WTC11 (cell line): ENCODE measurements around the gene MAPKAP1. TPM values are rescaled to one million over a fixed set of nuclear protein-coding genes. Genes with fewer than 3 reads are reported as not detected.

ENCODE experiments used
- ATAC-seq: fragments of 200-7000 bp; cut with Tn5 transposase; 2 replicates; pipeline ENCODE4 v1.10.0; 2021; ENCODE audit warnings: mild to moderate bottlenecking, moderate library complexity
- CTCF ChIA-PET: fragments of 300-600 bp; sonication (Branson Sonifier 250); formaldehyde crosslinking; loops from one replicate; lab custom pipeline; 2021; ENCODE audit warnings: antibody characterized with exemption; lab: Charles Lee
- POLR2A ChIA-PET: fragments of 350-600 bp; sonication (Branson Sonifier 250); formaldehyde crosslinking; loops from one replicate; lab custom pipeline; 2021; ENCODE audit warnings: antibody characterized with exemption; lab: Charles Lee
- DNase-seq: peaks from one replicate; pipeline ENCODE4 v3.0.0; 2021; ENCODE audit warnings: low spot score
- H3K27ac Mint-ChIP-seq: 2 replicates; pipeline ENCODE4 v1.8.0; 2021; ENCODE audit warnings: mixed read lengths
- H3K27me3 Mint-ChIP-seq: 2 replicates; pipeline ENCODE4 v1.8.0; 2021; ENCODE audit warnings: low read depth, mild to moderate bottlenecking, moderate library complexity, mixed read lengths
- H3K36me3 Mint-ChIP-seq: 2 replicates; pipeline ENCODE4 v1.8.0; 2021; ENCODE audit warnings: mixed read lengths
- H3K4me1 Mint-ChIP-seq: 2 replicates; pipeline ENCODE4 v1.8.0; 2022; ENCODE audit warnings: mixed read lengths
- H3K4me3 Mint-ChIP-seq: 2 replicates; pipeline ENCODE4 v1.8.0; 2021; ENCODE audit warnings: mild to moderate bottlenecking, moderate library complexity, mixed read lengths
- H3K9me3 Mint-ChIP-seq: 2 replicates; pipeline ENCODE4 v1.8.0; 2021; ENCODE audit warnings: mixed read lengths
- ATF1 ChIP-seq: sonication (generic); formaldehyde crosslinking; IDR thresholded peaks from 2 replicates; pipeline ENCODE4 v1.8.1; 2023; ENCODE audit warnings: mild to moderate bottlenecking, moderate library complexity, missing genetic modification reagents
- ESRRA ChIP-seq: sonication (generic); formaldehyde crosslinking; IDR thresholded peaks from 2 replicates; pipeline ENCODE4 v1.8.1; 2022; ENCODE audit warnings: mild to moderate bottlenecking, missing genetic modification reagents, borderline replicate concordance
- FOXJ3 ChIP-seq: sonication (generic); formaldehyde crosslinking; IDR thresholded peaks from 2 replicates; pipeline ENCODE4 v1.9.0; 2021; ENCODE audit warnings: missing genetic modification reagents, mild to moderate bottlenecking, borderline replicate concordance
- GABPB1 ChIP-seq: sonication (generic); formaldehyde crosslinking; IDR thresholded peaks from 2 replicates; pipeline ENCODE4 v1.8.1; 2023; ENCODE audit warnings: mild to moderate bottlenecking, missing genetic modification reagents
- GTF2I ChIP-seq: fragments of 250-450 bp; sonication (Bioruptor Pico); conservative IDR thresholded peaks from 2 replicates; pipeline ENCODE4 v1.4.0; 2021; ENCODE audit warnings: mild to moderate bottlenecking
- MYBL2 ChIP-seq: sonication (generic); formaldehyde crosslinking; IDR thresholded peaks from 2 replicates; pipeline ENCODE4 v1.8.1; 2023; ENCODE audit warnings: mild to moderate bottlenecking, moderate library complexity, missing genetic modification reagents
- NFE2L1 ChIP-seq: sonication (generic); formaldehyde crosslinking; IDR thresholded peaks from 2 replicates; pipeline ENCODE4 v1.8.1; 2023; ENCODE audit warnings: missing genetic modification reagents
- NR3C1 ChIP-seq: sonication (generic); formaldehyde crosslinking; conservative IDR thresholded peaks from 2 replicates; pipeline ENCODE4 v1.8.1; 2023; ENCODE audit warnings: low read depth, mild to moderate bottlenecking, missing genetic modification reagents
- RELA ChIP-seq: sonication (generic); formaldehyde crosslinking; IDR thresholded peaks from 2 replicates; pipeline ENCODE4 v1.8.1; 2022; ENCODE audit warnings: missing genetic modification reagents, mild to moderate bottlenecking, borderline replicate concordance
- SP1 ChIP-seq: sonication (generic); formaldehyde crosslinking; conservative IDR thresholded peaks from 2 replicates; pipeline ENCODE4 v1.8.1; 2022; ENCODE audit warnings: missing genetic modification reagents
- TP53 ChIP-seq: sonication (generic); formaldehyde crosslinking; IDR thresholded peaks from 2 replicates; pipeline ENCODE4 v1.8.1; 2023; ENCODE audit warnings: mild to moderate bottlenecking, missing genetic modification reagents
- ZNF232 ChIP-seq: sonication (generic); formaldehyde crosslinking; IDR thresholded peaks from 2 replicates; pipeline ENCODE4 v1.8.0; 2022; ENCODE audit warnings: mild to moderate bottlenecking, missing genetic modification reagents
- total RNA-seq: library from RNA; stranded (reverse); gene quantifications from 3 replicates; pipeline ENCODE4 v1.2.3, GENCODE V29; 2021
- TF ChIP-seq, protein P1 (sequence below): fragments of 250-450 bp; sonication (Bioruptor Pico); conservative IDR thresholded peaks from 2 replicates; pipeline ENCODE4 v1.9.0; 2021; ENCODE audit warnings: mild to moderate bottlenecking
- TF ChIP-seq, protein P2 (sequence below): sonication (generic); formaldehyde crosslinking; IDR thresholded peaks from 2 replicates; pipeline ENCODE4 v1.8.0; 2022; ENCODE audit warnings: mild to moderate bottlenecking, missing genetic modification reagents
- TF ChIP-seq, protein P3 (sequence below): fragments of 250-450 bp; sonication (Bioruptor Pico); IDR thresholded peaks from 2 replicates; pipeline ENCODE4 v1.9.0; 2021; ENCODE audit warnings: mild to moderate bottlenecking
- TF ChIP-seq, protein P4 (sequence below): sonication (generic); formaldehyde crosslinking; IDR thresholded peaks from 2 replicates; pipeline ENCODE4 v1.8.0; 2022; ENCODE audit warnings: missing genetic modification reagents
- TF ChIP-seq, protein P5 (sequence below): fragments of 250-450 bp; sonication (Bioruptor Pico); IDR thresholded peaks from 2 replicates; pipeline ENCODE4 v1.8.0; 2021; ENCODE audit warnings: mild to moderate bottlenecking
- TF ChIP-seq, protein P6 (sequence below): sonication (generic); formaldehyde crosslinking; IDR thresholded peaks from 2 replicates; pipeline ENCODE4 v1.8.0; 2022; ENCODE audit warnings: mild to moderate bottlenecking, missing genetic modification reagents

Gene MAPKAP1
- total RNA-seq, 1 experiment from 2014 or later: 111 TPM

DNA sequence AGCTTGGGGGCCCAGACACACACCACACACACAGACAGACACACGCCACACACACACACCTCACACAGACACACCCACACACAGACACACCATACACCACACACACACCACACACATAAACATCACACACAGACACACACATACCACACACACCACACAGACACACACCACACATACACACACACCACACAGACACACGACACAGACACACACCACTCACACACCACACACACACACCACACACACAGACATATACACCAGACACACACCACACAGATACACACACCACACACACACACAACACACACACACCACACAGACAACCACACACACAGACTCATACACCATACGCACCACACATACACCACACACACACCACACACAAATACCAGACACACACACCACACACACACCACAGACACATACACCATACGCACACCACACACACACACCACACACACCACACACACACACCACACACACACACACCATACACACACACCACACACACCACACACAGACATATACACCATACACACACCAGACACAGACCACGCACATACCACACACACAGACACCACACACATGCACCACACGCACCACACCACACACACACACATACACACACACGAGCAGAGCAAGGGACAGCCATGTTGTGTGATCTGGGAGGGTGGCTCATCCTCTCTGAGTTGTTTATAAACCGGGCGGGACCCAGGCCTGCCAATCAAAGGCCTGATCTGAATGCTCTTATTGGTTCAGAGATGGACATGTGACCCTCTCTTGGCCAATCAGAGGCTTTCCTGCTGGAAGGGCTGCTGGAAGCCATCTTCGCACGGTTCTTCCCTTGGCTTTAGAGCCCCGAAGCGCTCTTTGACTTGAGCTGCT, 297.1 kb downstream of the MAPKAP1 start (continued):
- TF ChIP-seq, protein P1, sequence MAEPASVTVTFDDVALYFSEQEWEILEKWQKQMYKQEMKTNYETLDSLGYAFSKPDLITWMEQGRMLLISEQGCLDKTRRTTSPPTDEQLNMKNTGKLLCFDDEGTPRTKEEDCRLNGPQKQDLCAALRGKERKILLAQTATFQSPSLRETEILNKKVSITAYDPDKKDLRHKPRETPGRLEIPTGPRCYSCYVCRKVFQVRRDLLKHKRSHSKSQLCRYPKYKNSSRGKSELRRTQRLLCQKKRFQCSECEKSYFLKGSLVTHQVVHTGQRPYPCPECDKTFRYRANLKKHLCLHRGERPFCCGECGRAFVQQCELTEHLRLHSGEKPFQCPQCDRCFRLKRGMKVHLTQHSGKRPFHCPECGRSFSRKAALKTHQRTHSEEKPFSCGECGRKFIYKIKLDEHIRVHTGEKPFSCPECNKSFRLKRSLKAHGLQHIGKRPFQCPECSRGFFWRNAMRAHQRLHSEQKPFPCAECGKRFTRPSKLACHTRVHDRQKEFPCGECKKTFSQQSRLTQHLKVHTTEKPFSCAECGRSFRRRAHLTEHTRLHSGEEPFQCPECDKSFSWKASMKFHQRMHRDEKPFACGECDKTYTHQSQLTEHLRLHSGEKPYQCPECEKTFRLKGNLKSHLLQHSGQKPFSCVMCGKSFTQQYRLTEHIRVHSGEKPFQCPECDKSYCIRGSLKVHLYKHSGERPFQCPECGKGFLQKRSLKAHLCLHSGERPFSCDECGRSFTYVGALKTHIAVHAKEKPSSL: no peak
- TF ChIP-seq, all 79 proteins: peak for 4

DNA sequence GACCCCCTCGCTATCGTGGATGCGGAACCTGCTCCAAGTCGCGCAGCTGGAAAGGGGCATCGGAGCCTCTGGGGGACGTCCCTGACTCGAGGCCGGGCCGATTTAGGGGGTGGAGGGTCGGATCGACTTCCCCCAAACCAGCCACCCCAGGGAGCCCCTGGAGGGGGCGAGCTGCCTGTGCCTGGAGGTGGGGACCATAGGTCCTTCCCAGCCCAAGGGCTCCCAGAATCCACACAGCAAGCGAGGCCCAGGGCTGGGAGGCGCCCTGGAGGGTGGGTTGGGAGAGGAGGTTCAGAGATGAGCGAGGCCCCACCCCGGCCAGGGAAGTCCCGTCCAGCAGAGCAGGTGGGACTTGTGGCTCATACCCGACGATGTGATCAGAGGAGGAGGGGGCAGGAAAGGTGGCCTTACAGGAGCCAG, 297.8 kb downstream of the MAPKAP1 start:
- POLR2A ChIA-PET: no interaction called here
- DNase-seq (no peak), ATAC-seq (peak; percentile 23)
- H3K4me1 Mint-ChIP-seq: peaks cover 12% of the 10 kb centered on the region
- peaks cover 7% of the 10 kb centered on the region; the same call in 1 of the 2 replicates for H3K9me3 Mint-ChIP-seq
- TF ChIP-seq ATF1 (CRISPR knock-in tag): no peak
- TF ChIP-seq, protein P2, sequence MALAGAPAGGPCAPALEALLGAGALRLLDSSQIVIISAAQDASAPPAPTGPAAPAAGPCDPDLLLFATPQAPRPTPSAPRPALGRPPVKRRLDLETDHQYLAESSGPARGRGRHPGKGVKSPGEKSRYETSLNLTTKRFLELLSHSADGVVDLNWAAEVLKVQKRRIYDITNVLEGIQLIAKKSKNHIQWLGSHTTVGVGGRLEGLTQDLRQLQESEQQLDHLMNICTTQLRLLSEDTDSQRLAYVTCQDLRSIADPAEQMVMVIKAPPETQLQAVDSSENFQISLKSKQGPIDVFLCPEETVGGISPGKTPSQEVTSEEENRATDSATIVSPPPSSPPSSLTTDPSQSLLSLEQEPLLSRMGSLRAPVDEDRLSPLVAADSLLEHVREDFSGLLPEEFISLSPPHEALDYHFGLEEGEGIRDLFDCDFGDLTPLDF: no peak
- TF ChIP-seq GABPB1 (CRISPR knock-in tag): no peak
- TF ChIP-seq FOXJ3 (CRISPR knock-in tag): no peak
- TF ChIP-seq, protein P3, sequence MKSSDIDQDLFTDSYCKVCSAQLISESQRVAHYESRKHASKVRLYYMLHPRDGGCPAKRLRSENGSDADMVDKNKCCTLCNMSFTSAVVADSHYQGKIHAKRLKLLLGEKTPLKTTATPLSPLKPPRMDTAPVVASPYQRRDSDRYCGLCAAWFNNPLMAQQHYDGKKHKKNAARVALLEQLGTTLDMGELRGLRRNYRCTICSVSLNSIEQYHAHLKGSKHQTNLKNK (CRISPR knock-in tag): no peak
- TF ChIP-seq, protein P4, sequence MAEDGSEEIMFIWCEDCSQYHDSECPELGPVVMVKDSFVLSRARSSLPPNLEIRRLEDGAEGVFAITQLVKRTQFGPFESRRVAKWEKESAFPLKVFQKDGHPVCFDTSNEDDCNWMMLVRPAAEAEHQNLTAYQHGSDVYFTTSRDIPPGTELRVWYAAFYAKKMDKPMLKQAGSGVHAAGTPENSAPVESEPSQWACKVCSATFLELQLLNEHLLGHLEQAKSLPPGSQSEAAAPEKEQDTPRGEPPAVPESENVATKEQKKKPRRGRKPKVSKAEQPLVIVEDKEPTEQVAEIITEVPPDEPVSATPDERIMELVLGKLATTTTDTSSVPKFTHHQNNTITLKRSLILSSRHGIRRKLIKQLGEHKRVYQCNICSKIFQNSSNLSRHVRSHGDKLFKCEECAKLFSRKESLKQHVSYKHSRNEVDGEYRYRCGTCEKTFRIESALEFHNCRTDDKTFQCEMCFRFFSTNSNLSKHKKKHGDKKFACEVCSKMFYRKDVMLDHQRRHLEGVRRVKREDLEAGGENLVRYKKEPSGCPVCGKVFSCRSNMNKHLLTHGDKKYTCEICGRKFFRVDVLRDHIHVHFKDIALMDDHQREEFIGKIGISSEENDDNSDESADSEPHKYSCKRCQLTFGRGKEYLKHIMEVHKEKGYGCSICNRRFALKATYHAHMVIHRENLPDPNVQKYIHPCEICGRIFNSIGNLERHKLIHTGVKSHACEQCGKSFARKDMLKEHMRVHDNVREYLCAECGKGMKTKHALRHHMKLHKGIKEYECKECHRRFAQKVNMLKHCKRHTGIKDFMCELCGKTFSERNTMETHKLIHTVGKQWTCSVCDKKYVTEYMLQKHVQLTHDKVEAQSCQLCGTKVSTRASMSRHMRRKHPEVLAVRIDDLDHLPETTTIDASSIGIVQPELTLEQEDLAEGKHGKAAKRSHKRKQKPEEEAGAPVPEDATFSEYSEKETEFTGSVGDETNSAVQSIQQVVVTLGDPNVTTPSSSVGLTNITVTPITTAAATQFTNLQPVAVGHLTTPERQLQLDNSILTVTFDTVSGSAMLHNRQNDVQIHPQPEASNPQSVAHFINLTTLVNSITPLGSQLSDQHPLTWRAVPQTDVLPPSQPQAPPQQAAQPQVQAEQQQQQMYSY (CRISPR knock-in tag): no peak
- TF ChIP-seq, protein P5, sequence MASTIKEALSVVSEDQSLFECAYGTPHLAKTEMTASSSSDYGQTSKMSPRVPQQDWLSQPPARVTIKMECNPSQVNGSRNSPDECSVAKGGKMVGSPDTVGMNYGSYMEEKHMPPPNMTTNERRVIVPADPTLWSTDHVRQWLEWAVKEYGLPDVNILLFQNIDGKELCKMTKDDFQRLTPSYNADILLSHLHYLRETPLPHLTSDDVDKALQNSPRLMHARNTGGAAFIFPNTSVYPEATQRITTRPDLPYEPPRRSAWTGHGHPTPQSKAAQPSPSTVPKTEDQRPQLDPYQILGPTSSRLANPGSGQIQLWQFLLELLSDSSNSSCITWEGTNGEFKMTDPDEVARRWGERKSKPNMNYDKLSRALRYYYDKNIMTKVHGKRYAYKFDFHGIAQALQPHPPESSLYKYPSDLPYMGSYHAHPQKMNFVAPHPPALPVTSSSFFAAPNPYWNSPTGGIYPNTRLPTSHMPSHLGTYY (CRISPR knock-in tag): no peak
- no peak for TF ChIP-seq NFE2L1 (CRISPR knock-in tag)
- TF ChIP-seq ESRRA (CRISPR knock-in tag): no peak
- TF ChIP-seq, protein P6, sequence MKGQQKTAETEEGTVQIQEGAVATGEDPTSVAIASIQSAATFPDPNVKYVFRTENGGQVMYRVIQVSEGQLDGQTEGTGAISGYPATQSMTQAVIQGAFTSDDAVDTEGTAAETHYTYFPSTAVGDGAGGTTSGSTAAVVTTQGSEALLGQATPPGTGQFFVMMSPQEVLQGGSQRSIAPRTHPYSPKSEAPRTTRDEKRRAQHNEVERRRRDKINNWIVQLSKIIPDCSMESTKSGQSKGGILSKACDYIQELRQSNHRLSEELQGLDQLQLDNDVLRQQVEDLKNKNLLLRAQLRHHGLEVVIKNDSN (CRISPR knock-in tag): no peak
- no peak for TF ChIP-seq MYBL2
- TF ChIP-seq RELA (CRISPR knock-in tag): no peak
- no peak for TF ChIP-seq NR3C1 (CRISPR knock-in tag)
- no peak for TF ChIP-seq SP1 (CRISPR knock-in tag)
- TF ChIP-seq ZNF232 (CRISPR knock-in tag): no peak
- no peak for TF ChIP-seq TP53 (CRISPR knock-in tag)
- no peak for TF ChIP-seq GTF2I (CRISPR knock-in tag)
- H3K27me3 Mint-ChIP-seq: peaks cover 31% of the 10 kb centered on the region
- H3K36me3 Mint-ChIP-seq: no peaks in the 10 kb centered on the region
- CTCF ChIA-PET: interaction anchor here (1.7 to 2.9 kb wide), 3 partner anchors 11 to 989 kb away, joined by 6 to 15 read pairs (median 7); no protein-coding TSS in a partner anchor
- H3K4me3 Mint-ChIP-seq: peak overlapping the region; percentile 76
- H3K27ac Mint-ChIP-seq: no peak overlapping the region
